Activated T-cell treated with anti-CD3 and anti-CD28 coated beads, Interleukin-2, amount 50 U/mL, for 72 hours (primary cell): Measurements from ENCODE around the gene SLC6A6. TPM values are rescaled to one million over a fixed set of nuclear protein-coding genes. Genes with fewer than 3 reads are reported as not detected.

Source experiments
- ATAC-seq, 2 donors: fragments of 150-1000 bp; cut with Tn5 transposase; replicated peaks in 1 of 2; 2 replicates each; pipeline ENCODE4 v1.10.0; 2021; ENCODE audit warnings: moderate library complexity in 2 of 2, mild to moderate bottlenecking in 1 of 2
- DNase-seq, 2 donors: peaks; one replicate each; pipeline ENCODE4 v3.0.0; 2021 to 2022; ENCODE audit warnings: mixed read lengths in 1 of 2
- H3K27ac Mint-ChIP-seq: one replicate; pipeline ENCODE4 v1.8.0; 2022; ENCODE audit warnings: mild to moderate bottlenecking, moderate library complexity, mixed read lengths
- H3K27me3 Mint-ChIP-seq: one replicate; pipeline ENCODE4 v1.8.0; 2022; ENCODE audit warnings: low read depth, mixed read lengths
- H3K36me3 Mint-ChIP-seq, 2 donors: one replicate each; pipeline ENCODE4 v1.8.0; 2022; ENCODE audit warnings: mixed read lengths in 2 of 2, mild to moderate bottlenecking in 1 of 2; ENCODE audit not compliant: insufficient read depth in 2 of 2
- H3K4me1 Mint-ChIP-seq: one replicate; pipeline ENCODE4 v1.8.0; 2022; ENCODE audit warnings: low read depth, mixed read lengths
- H3K4me3 Mint-ChIP-seq, 2 donors: one replicate each; pipeline ENCODE4 v1.8.0; 2022; ENCODE audit warnings: mild to moderate bottlenecking in 2 of 2, mixed read lengths in 2 of 2, moderate library complexity in 2 of 2
- H3K9me3 Mint-ChIP-seq, 2 donors: one replicate each; pipeline ENCODE4 v1.8.0; 2022; ENCODE audit warnings: mixed read lengths in 2 of 2
- total RNA-seq, 2 donors: library from RNA; stranded (reverse); gene quantifications; one replicate each; pipeline ENCODE4 v1.2.3, GENCODE V29; 2022

Gene SLC6A6
- total RNA-seq, 2 donors from 2014 or later, result 35.4 to 39.2 TPM

DNA sequence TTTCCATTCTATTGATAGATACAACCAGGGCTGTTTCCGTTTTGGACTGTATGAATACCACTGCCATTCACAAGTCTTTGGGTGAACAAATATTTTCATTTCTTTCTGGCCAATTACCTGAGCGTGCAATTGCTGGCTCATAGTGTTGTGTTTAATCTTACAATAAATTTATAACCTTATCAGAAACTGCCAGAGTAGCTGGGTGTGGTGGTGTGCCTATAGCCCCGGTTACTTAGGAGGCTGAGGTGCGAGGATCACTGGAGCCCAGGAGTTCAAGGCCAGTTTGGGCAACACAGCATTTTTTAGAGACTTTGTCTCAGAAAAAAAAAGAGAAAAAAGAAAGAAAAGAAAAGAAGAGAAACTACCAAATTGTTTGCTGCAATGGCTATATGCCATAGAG is 5.4 kb upstream of the SLC6A6 start:
- Mint-ChIP-seq H3K36me3 (no peaks in the 10 kb centered on the region), H3K27ac (peak overlapping the region; percentile 44), H3K27me3 (no peaks in the 10 kb centered on the region), H3K4me3 (no peak overlapping the region), H3K4me1 (peaks cover 22% of the 10 kb centered on the region), H3K9me3 (no peaks in the 10 kb centered on the region)
- ATAC-seq (no peak), DNase-seq (no peak)

DNA sequence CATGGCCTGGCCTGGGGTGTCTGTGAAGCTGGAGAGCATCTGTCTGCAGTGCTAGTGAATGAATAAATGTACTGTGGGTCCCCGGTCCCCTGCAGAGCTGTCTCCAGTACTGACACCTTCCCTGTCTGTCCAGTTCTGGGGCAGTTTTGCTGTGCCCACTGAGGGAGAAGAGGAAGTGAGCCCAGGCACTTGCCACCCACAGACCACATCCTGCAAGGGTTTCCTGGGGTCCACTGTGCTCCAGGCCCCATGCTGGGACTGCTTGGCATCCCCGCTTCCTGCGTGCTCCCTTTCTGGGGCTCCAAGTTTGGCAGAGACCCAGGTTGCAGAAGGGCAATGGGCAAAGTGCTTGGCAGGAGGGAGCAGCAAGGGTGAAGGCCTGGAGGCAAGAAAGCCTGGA is 4.9 kb upstream of the SLC6A6 start:
- DNase-seq (no peak), ATAC-seq (no peak)
- no peaks in the 10 kb centered on the region for H3K36me3 Mint-ChIP-seq
- H3K9me3 Mint-ChIP-seq, result no peaks in the 10 kb centered on the region
- H3K4me3 Mint-ChIP-seq, result no peak overlapping the region
- H3K4me1 Mint-ChIP-seq, result peaks cover 22% of the 10 kb centered on the region
- no peak overlapping the region for H3K27ac Mint-ChIP-seq
- H3K27me3 Mint-ChIP-seq, result no peaks in the 10 kb centered on the region

DNA sequence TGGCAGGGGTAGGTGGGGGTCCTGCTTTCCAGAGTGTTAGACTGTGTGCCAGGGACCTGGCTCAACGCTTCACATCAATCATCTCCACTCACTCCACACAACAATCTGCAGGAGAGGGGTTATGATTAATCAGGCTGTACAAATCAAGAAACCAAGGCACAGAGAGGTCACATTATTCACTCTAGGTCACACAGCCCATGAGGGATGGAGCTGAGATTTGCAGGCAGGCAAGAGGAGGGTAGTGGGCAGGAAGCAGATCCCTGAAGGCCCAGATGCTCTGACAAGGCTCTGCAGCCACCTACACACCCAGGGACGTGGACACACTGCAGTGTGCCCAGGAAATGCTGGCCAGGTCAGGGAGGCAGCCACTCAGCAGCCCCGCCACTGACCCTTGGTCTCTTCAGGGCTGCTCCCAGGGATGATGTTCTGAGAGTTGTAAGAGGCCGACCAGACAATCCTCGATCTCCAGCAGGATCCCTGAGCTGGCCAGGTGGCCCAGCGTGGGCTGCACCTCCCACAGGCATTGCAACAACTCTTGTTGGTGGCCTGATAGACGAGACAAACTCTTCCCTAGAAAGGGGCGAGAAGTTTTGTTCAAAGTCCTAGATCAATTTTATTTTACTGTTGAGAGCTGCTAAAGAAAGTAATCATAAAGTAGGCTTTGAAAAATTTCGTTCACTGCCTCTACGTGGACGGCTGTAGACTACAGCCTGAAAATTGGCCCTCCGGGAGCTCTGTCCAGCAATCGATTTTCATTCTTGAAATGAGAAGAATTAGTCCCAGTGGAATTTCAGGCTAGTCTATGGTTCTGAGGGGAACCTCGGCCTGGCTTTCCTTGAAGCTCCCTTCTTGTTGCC is 4.2 kb upstream of the SLC6A6 start:
- no peak overlapping the region for H3K27ac Mint-ChIP-seq
- H3K36me3 Mint-ChIP-seq, result peaks cover 0 to 2% of the 10 kb centered on the region in 2 donors
- no peaks in the 10 kb centered on the region for H3K9me3 Mint-ChIP-seq
- H3K4me3 Mint-ChIP-seq, result no peak overlapping the region
- H3K4me1 Mint-ChIP-seq, result peaks cover 24% of the 10 kb centered on the region
- H3K27me3 Mint-ChIP-seq, result no peaks in the 10 kb centered on the region
- DNase-seq (no peak), ATAC-seq (no peak)

DNA sequence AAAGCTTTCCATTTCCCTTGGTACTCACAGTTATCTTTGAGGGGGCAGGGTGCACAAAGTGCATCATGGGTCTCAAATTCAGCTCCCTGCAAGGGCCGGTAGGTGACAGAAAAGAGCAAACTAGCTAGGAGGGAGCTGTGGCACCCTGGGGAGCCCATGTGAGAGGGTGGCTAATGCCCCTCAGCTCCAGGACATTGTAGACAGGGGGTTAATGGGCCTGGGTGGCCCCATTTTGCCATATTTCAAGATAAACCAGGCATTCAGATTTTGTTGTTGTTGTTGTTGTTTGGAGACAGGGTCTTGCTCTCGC is 3.7 kb upstream of the SLC6A6 start:
- H3K27me3 Mint-ChIP-seq, result no peaks in the 10 kb centered on the region
- no peaks in the 10 kb centered on the region for H3K9me3 Mint-ChIP-seq
- H3K36me3 Mint-ChIP-seq, result peaks cover 0 to 3% of the 10 kb centered on the region in 2 donors
- H3K27ac Mint-ChIP-seq, result no peak overlapping the region
- DNase-seq (no peak), ATAC-seq (no peak)
- H3K4me1 Mint-ChIP-seq, result peaks cover 28% of the 10 kb centered on the region
- H3K4me3 Mint-ChIP-seq, result no peak overlapping the region

DNA sequence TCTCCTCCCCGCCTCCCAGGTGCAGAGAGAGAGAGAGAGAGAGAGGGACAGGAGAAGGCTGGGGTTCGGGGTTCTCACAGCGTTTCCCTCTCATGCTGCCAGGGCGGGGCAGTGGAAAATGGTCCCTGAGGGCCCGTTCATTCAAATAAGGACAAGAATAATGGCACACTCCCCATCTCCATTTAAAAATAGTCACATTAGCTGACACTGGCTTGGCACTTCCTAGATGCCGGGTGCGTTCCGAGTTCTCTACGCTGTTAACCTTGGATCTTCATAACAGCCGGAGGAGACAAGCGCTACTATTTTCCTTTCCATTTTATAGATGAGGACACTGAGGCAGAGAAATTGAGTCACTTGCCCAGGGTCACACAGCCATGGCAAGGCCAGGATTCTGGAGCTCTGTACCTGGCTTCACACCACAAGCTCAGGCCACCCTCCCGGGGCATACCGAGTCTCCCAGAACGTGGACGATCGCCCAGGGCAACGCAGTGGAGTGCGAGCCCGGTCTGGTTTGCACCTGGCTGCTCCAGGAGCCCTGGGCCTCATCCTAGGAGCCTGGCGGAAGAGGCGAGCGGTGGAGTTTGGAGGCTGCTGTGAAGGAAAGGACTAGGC is 608 bp upstream of the SLC6A6 start:
- ATAC-seq (no peak), DNase-seq (no peak)
- peak overlapping the region; percentile 94 for H3K4me3 Mint-ChIP-seq
- H3K27ac Mint-ChIP-seq, result peak overlapping the region; percentile 23
- peaks cover 0 to 3% of the 10 kb centered on the region in 2 donors for H3K36me3 Mint-ChIP-seq
- H3K4me1 Mint-ChIP-seq, result peaks cover 54% of the 10 kb centered on the region
- no peaks in the 10 kb centered on the region for H3K9me3 Mint-ChIP-seq
- H3K27me3 Mint-ChIP-seq, result no peaks in the 10 kb centered on the region

DNA sequence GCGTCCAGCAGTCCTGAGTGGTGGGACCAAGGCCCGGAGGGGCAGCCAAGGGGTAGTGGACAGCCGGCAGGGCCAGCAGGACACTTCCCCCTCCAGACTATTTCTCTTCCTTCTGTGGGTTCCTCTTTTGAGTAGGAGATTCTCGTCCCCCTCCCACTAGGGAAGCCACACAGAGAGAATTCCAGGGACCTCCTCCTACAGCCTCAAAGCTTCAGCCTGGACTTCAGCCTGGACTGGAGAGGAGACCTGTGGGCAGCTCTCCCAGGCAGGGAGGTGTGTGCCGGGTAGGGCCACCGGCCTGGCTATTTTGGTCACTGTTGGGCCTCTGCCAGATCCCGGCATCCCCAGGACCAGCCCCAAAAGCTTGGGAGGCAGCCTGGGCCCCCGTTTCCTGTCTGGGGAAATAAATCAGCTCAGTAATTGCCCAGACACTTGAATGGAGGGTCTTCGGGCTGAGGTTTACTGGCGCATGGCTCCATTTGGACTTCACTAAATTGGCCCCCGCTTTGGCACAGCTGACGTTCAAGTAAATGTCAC is 1.3 kb downstream of the SLC6A6 start:
- H3K4me1 Mint-ChIP-seq, result peaks cover 44% of the 10 kb centered on the region
- no peak for DNase-seq
- no peaks in the 10 kb centered on the region for H3K27me3 Mint-ChIP-seq
- peaks cover 3 to 4% of the 10 kb centered on the region in 2 donors for H3K36me3 Mint-ChIP-seq
- peak overlapping the region; percentile 94 for H3K4me3 Mint-ChIP-seq
- peak overlapping the region; percentile 96 for H3K27ac Mint-ChIP-seq
- no peaks in the 10 kb centered on the region for H3K9me3 Mint-ChIP-seq
- ATAC-seq, result no peak

DNA sequence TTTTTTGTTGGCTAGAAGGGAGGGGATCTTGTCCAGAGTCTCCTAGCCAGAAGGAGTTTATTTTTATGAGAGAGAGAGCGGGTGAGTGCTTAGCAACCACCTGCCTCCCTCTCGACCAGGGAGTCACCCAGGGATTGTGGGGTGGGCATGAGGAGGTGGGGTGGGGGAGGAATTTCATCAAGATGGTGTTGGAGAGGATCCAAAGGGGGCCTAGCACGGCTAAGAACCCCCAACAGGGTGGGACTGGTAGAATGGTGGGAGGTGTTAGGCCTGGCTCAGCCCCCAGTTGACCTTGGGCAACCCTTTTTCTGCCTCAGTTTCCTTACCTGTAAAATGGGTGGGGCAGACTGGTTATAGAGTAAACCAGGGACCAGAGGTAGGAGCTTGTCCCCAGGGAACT is 1.8 kb downstream of the SLC6A6 start:
- ATAC-seq, result no peak

DNA sequence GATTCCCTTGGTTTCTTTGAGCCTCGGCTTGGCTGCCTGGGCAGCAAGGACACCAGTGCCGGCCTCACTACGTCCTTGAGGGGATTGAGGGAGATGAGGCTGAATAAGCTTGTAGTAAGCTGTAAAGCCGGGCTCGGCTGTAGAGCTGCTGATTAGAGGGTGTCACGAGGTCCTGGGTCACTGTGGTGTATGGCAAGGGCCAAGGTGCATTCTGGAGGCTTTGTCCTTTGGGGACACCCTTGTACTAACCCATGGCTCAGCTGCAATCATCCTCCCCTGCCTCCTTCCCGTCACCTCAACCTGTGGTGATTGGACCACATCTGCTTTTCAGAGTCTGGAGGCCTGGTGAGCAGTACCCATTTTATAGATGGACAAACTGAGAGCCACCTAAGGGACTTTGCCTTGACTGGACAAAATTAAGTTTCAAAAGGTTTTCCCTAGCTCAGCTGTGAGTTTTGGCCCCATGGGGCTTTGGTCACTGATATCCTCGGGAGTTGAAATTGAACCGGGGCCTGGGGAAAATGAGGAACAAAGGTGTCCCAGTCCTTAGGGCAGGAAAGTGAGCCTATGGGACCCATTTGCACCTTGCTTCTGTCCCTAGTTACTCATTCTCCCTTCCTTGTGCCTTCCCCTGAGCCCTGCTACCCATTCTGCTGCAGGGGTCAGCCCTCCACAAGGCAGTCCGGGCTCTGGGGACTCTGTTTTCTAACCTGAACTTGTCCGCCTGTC is 2.4 kb downstream of the SLC6A6 start:
- peak overlapping the region; percentile 96 for H3K27ac Mint-ChIP-seq
- peaks cover 51% of the 10 kb centered on the region for H3K4me1 Mint-ChIP-seq
- ATAC-seq, result no peak

More for the DNA sequence above, 1.8 kb downstream of the SLC6A6 start:
- Mint-ChIP-seq H3K27ac (peak overlapping the region; percentile 96), H3K9me3 (no peaks in the 10 kb centered on the region), H3K27me3 (no peaks in the 10 kb centered on the region), H3K4me1 (peaks cover 45% of the 10 kb centered on the region), H3K4me3 (peak overlapping the region; percentile 94), H3K36me3 (peaks cover 3 to 4% of the 10 kb centered on the region in 2 donors)
- DNase-seq, result no peak

DNA sequence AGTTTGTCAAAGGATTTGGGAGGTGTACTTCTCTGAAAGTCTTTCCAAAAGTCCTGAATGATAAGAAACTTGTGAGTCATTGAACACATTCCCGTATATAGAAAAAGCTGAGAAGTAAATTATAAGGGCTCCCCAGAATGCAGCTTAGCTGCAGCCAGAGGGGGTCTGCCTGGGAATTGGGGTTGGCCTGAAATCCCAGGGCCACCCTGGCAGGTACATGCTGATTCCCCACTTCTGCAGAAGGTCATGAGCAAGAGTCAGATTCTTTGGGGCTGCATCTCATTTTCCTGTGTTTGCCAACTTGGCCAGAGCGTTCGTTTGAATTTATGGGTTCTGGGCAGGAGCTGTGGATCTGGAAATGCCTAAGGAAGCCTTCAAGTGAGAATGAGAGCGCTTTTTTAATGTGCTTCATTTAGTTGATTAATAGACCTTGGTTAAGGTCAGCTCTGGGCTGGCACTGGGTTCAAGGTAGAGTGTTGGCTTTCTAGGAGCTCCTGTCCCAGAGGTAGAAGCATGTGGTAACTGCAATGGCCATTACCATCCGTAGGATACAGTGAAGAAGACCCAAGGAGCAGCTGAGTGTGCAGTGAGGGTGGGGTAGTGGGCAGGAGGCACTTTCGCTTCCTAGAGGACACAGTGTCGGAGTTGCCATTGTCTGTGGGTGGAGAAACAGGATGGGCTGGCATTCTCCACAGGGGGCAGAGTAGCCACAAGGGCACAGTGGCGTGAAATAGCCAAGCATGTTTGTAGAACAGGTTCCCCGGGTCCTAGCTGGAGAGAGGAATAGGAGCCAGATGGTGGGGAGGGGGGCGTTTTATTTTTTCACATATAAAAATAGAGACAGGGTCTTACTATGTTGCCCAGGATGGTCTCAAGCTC is 3.2 kb downstream of the SLC6A6 start:
- Mint-ChIP-seq H3K36me3 (peaks cover 3 to 4% of the 10 kb centered on the region in 2 donors), H3K27ac (peak overlapping the region; percentile 61), H3K4me1 (peaks cover 57% of the 10 kb centered on the region), H3K9me3 (no peaks in the 10 kb centered on the region), H3K27me3 (no peaks in the 10 kb centered on the region), H3K4me3 (peak overlapping the region; percentile 94)
- DNase-seq (no peak), ATAC-seq (no peak)

More for the DNA sequence above, 2.4 kb downstream of the SLC6A6 start:
- Mint-ChIP-seq H3K4me3 (peak overlapping the region; percentile 94), H3K9me3 (no peaks in the 10 kb centered on the region), H3K27me3 (no peaks in the 10 kb centered on the region), H3K36me3 (peaks cover 3 to 4% of the 10 kb centered on the region in 2 donors)
- no peak for DNase-seq

DNA sequence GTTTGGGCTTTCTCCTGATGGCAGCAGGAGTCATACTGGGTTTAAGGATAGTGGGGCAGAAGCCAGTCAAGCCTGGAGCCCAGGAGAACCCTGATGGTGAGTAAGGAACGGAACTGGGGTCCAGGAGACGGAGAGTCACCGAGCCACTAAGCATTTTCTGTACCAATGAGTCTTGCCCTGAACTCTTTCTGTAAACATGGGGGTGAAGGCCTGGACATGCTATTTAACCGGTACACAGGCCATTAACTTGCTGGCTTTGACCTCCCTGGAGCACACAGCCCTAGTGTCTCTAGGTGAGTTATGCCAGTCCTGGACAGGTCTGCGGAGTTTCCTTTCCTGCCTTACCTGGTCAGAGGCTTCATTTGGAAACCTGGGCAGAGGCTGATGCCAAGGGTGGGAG is 3.9 kb downstream of the SLC6A6 start:
- no peak overlapping the region for H3K4me3 Mint-ChIP-seq
- ATAC-seq (no peak), DNase-seq (no peak)
- no peaks in the 10 kb centered on the region for H3K27me3 Mint-ChIP-seq
- peaks cover 59% of the 10 kb centered on the region for H3K4me1 Mint-ChIP-seq
- H3K36me3 Mint-ChIP-seq, result peaks cover 3 to 8% of the 10 kb centered on the region in 2 donors
- no peak overlapping the region for H3K27ac Mint-ChIP-seq
- no peaks in the 10 kb centered on the region for H3K9me3 Mint-ChIP-seq

DNA sequence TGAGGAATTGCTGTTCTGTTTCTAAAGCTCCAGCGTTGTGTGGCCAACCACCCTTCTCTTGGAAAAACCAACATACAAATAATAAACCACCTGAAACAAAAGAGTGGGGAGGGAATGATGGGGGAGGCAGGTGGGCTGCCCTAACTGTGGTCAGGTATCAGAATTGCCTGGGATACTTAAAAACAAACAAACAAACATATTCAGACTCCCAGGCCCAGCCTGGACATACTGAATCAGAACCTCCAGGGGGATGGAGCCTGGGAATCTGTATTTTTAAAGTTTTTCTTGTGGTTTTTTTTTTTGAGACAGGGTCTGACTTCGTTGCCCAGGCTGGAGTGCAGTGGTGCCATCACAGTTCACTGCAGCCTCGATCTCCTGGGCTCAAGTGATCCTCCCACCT is 4.4 kb downstream of the SLC6A6 start:
- no peaks in the 10 kb centered on the region for H3K9me3 Mint-ChIP-seq
- H3K4me1 Mint-ChIP-seq, result peaks cover 62% of the 10 kb centered on the region
- no peaks in the 10 kb centered on the region for H3K27me3 Mint-ChIP-seq
- no peak overlapping the region for H3K27ac Mint-ChIP-seq
- ATAC-seq (no peak), DNase-seq (no peak)
- no peak overlapping the region for H3K4me3 Mint-ChIP-seq
- H3K36me3 Mint-ChIP-seq, result peaks cover 3 to 9% of the 10 kb centered on the region in 2 donors

DNA sequence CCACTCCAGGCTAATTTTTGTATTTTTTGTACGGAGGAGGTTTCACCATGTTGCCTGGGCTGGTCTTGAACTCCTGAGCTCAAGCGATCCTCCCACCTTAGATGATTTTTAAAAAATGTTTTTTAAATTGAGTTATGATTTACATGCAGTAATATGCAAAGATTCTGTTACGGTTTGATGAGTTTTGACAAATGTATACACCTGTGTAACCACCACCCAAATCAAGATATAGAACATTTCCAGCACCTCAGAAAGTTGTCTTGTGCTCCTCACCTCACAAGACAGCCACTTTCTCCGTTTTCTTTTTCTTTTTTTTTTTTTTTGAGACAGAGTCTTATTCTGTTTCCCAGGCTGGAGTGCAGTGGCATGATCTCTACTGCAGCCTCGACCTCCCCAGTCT is 4.8 kb downstream of the SLC6A6 start:
- Mint-ChIP-seq H3K27ac (peak overlapping the region; percentile 69), H3K4me3 (no peak overlapping the region), H3K27me3 (no peaks in the 10 kb centered on the region), H3K4me1 (peaks cover 63% of the 10 kb centered on the region), H3K36me3 (peaks cover 3 to 9% of the 10 kb centered on the region in 2 donors), H3K9me3 (no peaks in the 10 kb centered on the region)
- DNase-seq (no peak), ATAC-seq (no peak)
